Measurements from ENCODE around the gene KRT16.

Gene KRT16

GRCh38 chr17:41600318-41600717 is 12.2 kb downstream of the KRT16 start:
- no peak overlapping the region for H3K4me3 ChIP-seq (ENCODE audit: low read length)
- DNase-seq (ENCODE audit: low read depth) = no peak
- TF ChIP-seq, protein P1, sequence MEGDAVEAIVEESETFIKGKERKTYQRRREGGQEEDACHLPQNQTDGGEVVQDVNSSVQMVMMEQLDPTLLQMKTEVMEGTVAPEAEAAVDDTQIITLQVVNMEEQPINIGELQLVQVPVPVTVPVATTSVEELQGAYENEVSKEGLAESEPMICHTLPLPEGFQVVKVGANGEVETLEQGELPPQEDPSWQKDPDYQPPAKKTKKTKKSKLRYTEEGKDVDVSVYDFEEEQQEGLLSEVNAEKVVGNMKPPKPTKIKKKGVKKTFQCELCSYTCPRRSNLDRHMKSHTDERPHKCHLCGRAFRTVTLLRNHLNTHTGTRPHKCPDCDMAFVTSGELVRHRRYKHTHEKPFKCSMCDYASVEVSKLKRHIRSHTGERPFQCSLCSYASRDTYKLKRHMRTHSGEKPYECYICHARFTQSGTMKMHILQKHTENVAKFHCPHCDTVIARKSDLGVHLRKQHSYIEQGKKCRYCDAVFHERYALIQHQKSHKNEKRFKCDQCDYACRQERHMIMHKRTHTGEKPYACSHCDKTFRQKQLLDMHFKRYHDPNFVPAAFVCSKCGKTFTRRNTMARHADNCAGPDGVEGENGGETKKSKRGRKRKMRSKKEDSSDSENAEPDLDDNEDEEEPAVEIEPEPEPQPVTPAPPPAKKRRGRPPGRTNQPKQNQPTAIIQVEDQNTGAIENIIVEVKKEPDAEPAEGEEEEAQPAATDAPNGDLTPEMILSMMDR (conservative IDR thresholded peaks at IDR 0.05; ENCODE audit: low read depth, low read length) = no peak

DNA sequence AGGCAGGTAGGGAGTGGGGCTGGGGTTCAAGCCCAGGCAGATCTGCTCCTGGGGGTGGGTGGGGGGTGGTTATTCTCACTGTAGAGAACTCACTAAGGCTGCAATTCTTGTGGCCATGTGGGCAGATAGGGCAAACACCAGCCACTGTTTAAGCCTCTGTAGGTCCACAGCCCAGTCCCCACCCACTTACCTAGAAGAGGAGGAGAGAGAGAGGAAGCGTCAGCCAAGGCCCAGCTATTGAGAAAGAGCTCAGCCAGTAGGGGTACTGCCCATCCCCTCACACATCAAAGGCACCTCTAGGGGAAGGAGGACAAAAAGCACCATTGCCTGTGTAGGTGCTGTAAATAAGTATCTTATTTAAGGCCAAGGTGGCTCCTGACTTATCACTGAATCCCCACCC is 12.9 kb downstream of the KRT16 start:
- H3K4me3 ChIP-seq (ENCODE audit: low read length) = no peak overlapping the region
- TF ChIP-seq, protein P1 (conservative IDR thresholded peaks at IDR 0.05; ENCODE audit: low read depth, low read length) = no peak
- DNase-seq (ENCODE audit: low read depth) = no peak

GRCh38 chr17:41595585-41595984 is 17.0 kb downstream of the KRT16 start:
- no peak for DNase-seq (ENCODE audit: low read depth)
- TF ChIP-seq, protein P1 (conservative IDR thresholded peaks at IDR 0.05; ENCODE audit: low read depth, low read length) = no peak
- H3K4me3 ChIP-seq (ENCODE audit: low read length) = no peak overlapping the region

DNA sequence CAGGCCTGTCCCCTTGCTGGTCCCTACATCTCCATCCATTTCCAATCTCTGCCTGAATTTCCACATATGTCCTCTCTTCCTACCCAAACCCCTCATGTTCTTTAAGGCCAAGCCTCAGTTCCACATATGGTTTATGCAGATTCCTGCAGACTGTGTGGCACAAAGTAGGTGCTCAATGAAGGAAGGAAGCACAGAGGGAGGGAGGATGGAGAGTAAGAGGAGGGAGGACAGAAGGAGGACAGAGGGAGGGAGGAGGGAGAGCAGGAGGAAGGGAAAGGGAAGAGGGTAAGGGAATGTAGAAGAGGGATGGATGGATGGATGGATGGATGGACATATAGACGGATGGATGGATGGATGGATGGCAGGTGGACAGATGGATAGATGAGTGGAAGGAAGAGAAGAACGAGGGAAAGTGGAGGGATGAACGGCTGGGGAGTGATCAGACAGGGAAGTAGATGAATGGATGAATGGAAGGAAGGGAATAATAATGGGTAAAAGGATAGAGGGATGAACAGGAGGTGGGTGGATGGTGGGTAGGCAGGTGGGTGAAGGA is 18.1 kb downstream of the KRT16 start:
- TF ChIP-seq, protein P1 (conservative IDR thresholded peaks at IDR 0.05; ENCODE audit: low read depth, low read length) = no peak
- no peak for DNase-seq (ENCODE audit: low read depth)
- H3K4me3 ChIP-seq (ENCODE audit: low read length) = no peak overlapping the region

GRCh38 chr17:41593306-41593981 is 19.1 kb downstream of the KRT16 start:
- TF ChIP-seq, protein P1 (conservative IDR thresholded peaks at IDR 0.05; ENCODE audit: low read depth, low read length) = no peak
- no peak overlapping the region for H3K4me3 ChIP-seq (ENCODE audit: low read length)
- no peak for DNase-seq (ENCODE audit: low read depth)

DNA sequence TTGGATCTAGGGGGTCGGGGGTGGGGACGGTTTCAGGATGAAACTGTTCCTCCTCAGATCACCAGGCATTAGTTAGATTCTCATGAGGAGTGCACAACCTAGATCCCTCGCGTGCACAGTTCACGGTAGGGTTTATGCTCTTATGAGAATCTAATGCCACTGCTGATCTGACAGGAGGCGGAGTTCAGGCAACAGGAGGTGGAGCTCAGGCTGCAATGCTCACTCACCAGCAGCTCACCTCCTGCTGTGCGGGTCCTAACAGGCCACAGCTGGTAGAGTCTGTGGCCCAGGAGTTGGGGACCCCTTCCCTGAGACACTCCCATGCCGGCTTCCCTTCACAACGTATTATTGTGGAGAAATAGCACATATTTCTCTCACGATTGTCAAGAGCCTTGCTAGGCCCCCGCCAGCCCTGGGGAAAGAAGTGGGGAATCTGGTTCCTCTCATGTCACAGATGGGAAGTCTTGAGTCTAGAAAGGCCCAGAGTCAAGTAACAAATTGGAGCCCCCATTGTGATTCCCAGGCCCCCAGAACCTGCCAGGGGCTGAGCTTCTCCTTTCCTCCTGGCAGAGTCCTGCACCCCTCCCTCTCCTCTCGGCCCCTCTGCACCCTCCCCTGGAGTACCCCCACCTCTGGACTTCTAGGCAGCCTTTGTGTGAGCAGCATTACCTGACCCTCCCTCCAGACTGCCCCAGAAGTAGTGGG is 19.8 kb downstream of the KRT16 start:
- TF ChIP-seq, protein P1 (conservative IDR thresholded peaks at IDR 0.05; ENCODE audit: low read depth, low read length) = no peak
- DNase-seq (ENCODE audit: low read depth) = no peak
- no peak overlapping the region for H3K4me3 ChIP-seq (ENCODE audit: low read length)
